ENCODE measurements around the gene RPL36.
"Not testable (repeated sequence)": the region's sequence is repeated elsewhere in the genome, so short reads cannot be mapped to it uniquely, and the experiment has no call there.

The RPL36 gene

DNA sequence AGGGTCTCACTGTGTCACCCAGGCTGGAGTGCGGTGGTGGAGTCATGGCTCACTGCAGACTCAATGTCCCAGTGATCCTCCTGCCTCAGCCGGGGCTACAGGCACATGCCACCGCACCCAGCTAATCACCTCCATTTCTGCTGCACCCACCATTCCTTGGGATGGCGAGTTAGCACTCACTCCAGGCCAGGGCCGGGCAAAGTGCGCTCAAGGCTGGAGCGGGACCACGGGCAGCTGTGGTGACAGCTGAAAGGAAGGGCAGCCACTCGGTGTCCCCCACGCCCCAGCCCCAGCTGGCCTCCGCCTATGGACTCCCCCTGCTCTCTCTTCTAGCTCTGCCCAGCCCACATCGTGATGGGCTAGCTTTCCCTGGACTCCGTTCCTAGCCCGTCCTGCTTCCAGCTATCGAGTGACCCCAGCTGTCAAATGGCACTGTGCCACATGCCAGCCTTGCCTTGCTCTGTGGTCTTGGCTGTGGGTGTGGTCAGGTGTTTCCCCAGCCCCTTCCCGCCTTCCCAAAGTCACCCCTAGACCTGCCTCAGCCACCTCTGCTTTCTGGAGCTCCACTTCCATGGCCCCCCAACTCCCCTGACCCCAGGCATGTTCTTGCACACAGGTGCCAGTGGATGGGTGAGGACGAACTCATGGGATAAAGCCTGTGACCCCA, 13.9 kb upstream of the RPL36 start:
- no peak for DNase-seq

DNA sequence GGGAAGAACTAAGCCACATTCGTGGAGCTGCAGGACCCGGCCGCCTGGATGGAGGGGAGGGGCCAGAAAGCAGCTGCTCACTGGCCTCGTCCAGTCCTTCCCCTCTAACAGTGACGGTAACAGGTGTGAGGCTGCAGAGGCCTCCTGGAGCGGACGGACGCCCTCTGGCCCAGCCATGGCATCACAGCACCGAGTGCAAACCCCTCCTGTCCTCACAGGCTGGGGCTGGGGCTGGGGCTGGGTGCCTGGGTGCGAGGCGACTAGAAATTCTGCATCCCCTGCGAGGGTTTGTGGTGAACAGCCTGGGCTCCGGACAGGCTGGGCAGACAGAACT, 13.4 kb upstream of the RPL36 start:
- no peak for DNase-seq

DNA sequence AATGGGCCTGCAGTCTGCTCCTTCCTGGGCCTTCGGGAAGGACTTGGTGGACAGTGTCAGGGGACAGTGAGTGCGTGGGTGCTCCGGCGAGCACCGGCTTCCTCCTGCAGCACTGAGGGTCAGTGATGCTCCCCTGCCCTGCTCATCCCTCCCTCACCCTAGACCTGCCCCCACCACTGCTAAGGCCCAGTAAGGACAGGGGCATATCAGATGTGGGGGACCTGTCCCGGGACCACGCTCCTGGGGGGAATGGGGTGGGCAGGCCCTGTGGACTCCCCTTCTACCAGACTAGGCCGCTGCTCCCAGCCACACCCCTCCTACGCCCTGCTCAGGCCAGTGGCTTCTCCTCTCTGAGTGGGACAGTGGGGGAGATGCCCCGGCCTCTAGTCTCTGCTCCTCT, 13.0 kb upstream of the RPL36 start:
- no peak for DNase-seq

DNA sequence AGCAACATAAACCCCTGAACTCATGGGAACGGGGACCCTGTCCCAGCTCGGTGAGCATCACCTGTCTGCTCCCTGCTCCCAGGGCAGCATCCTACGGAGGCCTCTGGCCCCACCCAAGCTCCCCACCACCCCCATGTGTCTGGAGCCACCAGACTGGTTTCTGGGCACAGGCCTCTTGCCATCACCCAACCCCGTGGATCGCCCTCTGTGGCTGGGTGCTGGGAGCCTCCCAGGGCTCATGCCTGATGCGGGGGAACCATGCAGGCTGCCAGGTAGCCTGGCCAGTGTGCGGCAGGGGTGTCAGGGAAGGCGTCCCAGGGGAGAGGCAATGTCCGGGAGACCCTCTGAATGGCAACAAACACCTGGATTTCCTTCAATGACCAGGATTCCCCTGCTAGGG, 12.5 kb upstream of the RPL36 start:
- DNase-seq, result no peak

DNA sequence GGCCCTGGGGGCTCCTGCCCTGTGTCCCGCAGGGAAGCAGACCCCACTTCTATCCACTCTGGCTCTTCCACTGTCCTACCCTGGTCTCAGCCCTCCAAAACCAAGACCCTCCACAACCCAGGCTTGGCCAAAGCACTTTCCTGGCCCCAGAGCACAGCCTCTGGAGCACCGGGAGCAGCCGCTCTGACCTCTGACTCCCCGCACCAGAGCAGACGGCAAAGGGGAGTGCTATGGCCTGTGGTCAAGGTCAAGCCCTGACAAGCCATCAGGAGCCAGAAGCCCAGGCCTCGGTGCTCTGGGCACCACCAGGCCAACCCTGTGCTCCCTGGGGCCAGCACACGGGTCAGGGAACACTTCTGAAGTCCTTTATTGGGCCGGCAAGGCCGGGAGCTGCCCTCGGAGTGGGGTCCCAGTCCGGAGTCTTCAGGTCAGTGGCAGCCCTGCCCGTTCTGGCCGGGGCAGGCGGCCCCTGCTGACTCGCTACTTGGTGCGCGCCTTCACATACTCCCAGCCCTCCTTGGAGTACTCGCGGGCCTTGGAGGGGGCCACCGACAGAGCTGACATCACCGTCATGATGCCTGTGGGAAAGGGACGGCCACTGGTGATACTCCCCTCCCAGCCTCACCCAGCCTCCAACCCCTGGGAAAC, 11.9 kb upstream of the RPL36 start:
- DNase-seq, result no peak

DNA sequence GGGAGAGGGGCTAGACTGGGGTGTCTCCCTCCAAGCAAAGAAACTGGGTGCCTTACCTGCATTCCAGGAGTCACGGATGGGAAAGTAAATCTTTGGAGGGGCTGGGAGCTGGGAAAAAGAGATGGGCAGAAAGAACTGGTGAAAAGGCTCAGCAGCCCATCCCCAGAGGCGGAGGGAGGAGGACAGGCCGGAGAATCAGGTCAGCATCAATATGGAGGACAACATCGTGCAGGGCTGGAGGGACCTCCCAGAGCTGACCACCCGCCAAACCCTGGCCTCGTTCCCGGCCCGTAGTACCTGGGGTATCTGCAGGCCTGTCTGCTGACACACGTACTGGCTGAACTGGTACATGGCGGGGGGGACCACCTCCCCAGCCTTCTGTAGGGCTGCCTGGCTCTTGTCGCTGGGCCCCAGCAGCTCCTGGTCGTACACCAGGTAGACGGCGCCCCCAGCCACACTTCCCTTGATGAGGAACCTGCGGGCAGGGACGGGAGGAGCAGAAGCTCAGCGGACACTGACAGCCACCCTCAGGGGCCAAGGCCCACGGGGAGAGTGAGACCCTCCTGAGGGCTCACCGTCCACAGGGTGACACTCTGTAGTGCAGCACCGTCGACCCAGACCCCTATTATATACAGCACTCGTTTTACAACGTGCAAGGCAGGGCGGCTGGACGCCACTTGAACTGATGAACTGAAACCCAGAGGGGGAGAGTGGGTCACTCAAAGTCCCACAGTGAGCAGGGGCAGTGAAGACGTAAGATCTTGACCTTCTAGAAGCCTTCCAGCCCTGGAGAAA, 10.6 kb upstream of the RPL36 start:
- DNase-seq, result peak in 1 of 3 donors; percentile 18

DNA sequence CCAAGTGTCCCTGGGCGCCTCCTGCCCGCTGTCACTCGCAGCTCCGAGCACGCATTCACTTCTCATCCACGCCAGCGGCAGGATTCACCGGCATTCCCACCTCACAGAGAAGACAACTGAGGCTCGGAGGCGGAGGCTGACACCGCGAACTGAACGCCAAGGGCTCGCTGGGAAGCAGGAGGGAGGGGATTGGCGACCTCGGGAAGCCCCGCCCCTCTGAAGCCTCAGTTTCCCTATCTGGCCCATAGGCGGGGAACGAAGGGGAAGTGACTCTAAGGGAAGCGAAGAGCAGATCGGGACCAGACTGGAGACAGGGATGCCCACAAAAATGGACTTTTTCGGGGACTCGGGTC, 10.0 kb upstream of the RPL36 start:
- DNase-seq, result peak in 2 of 3 donors; percentile 26 to 27

DNA sequence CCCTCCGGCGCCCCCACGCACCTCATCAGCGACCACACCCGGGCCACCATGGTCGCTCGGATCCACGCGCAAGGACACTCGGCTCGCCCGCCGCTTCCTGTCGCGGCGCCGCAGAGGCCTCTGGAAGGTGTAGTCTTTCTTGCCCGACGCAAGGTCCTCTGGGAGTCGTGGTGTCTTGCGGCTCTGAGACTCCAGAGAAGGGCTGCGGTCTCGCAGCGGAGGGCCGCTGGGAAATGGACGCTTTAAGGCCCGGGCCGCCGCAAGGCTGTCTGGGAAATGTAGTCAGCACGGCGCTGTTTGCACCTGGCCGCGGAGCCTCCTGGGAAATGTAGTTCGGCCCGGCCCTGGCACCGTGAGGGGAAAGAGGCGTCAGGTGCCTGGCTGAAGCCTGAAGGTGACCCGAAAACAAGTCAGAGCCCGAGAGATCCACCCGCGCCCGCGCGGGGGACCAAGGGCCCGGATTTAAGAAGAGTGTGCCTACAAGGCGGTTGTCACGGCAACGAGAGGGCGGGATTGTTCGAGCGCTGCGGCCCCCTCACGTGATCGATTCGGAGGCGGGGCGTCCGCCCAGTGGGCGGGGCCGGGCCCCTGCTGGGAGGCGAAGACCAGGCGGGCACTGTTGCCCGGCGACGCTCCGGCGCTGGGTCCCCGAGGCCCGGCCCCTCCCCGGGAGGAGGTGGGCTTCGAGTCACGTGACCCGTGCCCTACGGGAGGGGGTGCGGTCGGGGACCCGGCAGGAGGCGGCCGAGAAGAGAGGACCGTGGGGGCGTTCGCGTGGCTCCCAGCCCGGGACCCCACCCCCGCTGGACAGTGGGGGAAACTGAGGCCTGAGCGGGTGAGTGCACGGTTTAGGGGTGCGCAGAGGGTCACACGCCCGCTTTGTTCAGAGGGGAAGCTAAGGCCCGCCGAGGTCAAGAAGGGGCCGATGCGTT, 9.4 kb upstream of the RPL36 start, which contains the start of the genes HSD11B1L and MICOS13:
Gene HSD11B1L, plus strand, starts transcription at position 591 of the 932 bp plus-strand sequence. CDS start 3,806 bp downstream, outside the sequence.
Gene MICOS13, minus strand, starts transcription at position 80 of the 932 bp plus-strand sequence. Its CDS starts 30 bp downstream, at position 50.
- peak; percentile 98 to 99 (median 99) for DNase-seq

DNA sequence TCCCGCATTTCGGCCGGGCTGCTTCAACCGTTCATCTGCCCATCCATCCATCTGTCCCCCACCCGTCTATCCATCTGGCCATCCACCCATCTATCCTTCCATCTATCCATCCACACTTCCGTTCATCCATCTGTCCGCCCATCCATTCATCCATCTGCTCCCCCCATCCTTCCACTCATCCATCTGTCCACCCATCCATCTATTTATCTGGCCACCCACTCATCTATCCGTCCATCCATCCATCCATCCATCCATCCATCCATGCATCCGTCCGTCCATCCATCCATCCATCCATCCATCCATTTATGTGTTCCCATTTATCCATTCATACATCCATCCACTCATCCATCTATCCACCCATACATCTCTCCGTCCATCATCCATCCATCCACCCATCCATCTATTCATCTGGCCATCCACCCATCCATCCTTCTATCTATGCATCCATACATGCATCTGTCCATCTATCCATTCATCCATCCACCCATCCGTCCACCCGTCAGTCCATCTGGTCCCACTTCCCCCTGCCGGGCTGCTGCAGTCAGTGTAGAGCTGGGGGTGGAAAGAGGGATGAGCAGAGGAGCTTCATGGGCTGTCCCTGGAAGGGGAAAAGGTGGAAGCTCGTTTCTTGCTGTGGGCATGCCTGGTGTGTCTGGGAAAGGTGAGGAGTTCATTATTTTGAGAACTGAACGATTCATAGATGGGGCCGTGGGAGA, 8.5 kb upstream of the RPL36 start:
- no peak for DNase-seq

DNA sequence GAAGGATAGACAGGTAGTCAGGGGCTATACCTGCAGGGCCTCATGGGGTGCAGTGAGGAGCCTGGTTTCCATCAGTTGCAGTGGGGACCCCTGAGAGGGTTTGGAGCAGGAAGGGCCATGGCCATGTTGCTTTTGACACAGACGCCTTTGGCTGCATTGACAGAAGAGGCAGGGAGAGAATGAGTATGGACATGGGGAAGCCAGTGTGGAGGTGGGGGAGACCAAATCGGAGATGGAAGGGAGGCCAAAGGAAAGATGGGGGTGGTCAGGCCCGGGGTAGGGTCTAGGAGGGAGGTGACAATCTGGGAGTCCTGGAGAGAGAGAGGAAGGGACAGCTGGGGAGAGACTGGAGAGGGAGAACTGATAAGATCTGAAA, 8.0 kb upstream of the RPL36 start:
- no peak for DNase-seq

DNA sequence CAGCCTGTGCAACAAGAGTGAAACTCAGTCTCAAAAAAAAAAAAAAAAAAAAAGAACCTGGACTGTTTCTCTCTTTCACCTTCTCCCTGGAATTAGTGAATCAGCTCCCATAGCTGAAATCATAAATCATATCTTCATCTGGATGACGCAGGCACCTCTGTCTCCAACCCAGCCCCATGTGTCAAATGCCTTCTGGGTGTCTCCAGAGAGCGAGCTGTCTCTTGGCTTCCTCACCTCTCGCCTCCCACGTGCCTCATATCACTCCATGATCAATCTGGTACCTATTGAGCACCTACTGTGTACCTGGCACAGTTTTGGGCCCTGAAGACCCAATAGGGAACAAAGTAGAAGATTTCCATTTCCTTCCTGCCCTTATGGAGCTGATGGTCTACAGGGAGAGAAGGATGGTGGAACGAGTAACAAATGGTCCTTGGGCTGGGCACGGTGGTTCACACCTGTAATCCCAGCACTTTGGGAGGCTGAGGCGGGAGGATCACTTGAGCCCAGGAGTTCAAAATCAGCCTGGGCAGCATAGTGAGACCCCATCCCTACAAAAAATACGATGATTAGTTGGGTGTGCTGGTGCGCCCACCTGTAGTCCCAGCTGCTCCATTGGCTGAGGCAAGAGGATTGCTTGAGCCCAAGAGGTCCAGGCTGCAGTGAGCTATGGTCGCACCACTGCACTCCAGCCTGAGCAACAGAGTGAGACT, 6.8 kb upstream of the RPL36 start:
- no peak for DNase-seq

DNA sequence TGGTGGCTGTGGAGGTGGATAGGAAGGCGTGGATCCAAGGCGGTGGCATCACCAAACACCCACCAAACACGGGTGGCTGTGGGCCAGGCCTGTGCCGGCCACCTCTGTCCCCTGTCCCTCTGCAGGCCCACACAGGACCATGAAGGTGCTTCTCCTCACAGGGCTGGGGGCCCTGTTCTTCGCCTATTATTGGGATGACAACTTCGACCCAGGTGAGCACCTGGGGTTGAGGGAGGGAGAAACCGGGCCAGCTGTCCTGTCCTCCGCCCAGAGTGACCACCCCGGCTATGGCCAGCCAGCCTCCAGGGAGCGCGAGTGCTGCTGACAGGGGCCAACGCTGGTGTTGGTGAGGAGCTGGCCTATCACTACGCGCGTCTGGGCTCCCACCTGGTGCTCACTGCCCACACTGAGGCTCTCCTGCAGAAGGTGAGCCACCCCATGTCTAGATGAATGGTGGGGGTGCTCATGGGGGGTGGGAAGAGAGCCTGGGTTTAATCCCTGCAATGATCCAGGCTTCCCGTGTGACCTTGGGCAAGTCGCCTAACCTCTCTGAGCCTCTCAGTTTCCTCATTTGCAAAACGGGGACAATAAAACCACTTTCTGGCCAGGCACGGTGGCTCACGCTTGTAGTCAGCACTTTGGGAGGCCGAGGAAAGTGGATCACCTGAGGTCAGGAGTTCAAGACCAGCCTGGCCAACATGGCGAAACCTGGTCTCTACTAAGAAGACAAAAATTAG, 5.2 kb upstream of the RPL36 start:
- no peak for DNase-seq

DNA sequence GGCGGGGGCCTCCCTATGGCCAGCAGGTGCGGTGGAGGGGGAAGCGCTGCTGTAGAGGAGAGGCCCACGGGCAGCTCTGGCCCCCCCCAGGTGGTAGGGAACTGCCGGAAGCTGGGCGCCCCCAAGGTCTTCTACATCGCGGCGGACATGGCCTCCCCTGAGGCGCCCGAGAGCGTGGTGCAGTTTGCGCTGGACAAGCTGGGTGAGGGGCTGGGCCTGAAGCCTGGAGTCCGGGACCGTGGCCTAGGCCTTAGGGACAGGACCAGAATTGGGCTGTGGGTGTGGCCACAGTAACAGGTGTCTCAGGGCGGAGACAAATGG, 3.8 kb upstream of the RPL36 start:
- DNase-seq, result no peak

DNA sequence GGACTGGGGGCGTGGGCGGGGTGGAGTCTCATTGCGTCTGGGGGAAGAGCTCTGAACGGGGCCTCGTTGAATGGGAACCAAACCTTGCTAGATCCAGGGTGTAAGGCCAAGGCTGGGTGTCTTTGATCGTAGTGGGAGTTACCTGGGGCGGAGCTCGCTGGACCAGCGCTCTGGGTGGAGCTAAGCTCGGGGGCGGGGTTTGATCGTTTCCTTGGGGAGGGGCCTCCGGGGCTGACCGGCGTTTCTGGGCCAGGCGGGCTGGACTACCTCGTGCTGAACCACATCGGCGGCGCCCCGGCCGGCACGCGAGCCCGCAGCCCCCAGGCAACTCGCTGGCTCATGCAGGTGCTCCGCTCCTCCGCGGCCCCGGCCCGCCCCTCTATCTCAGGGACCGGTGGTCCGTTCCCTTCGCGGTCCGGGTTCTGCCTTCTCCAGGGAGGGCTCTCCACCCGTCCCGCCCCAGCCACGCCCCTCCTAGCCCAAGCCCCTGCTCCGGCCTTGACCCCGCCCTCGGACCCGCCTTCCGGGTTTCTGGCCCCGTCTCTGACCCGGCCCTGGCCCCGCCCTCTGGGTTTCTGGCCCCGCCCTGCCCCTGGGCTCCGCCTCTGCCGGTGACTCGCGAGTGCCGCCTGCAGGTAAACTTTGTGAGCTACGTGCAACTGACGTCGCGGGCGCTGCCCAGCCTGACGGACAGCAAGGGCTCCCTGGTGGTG, 3.3 kb upstream of the RPL36 start:
- peak; percentile 99 to 100 (median 100) for DNase-seq

DNA sequence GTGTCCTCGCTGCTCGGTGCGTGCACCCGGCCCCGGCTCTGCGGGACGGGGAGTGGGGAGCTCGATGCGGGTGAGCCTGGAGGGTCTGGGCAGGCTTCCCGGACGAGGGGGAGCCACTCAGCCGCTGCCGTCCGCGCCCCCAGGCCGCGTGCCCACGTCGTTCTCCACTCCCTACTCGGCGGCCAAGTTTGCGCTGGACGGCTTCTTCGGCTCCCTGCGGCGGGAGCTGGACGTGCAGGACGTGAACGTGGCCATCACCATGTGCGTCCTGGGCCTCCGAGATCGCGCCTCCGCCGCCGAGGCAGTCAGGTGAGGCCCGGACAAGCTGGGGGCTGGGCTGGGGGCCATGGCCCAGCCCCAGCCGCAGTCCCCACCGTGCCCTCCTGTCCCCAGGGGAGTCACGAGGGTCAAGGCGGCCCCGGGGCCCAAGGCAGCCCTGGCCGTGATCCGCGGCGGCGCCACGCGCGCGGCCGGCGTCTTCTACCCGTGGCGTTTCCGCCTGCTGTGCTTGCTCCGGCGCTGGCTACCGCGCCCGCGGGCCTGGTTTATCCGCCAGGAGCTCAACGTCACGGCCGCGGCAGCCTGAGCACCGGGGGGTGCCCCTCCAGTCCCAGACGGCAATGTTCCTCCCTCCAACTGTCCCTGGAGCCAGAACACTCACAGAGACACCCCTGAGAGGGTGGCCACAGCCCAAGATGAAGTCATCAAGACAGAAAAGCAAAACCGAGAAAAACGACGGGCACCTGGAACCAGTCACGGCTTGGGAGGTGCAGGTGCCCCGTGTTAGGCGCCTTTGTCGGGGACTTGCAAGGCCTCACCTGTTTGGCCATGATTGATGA, 2.5 kb upstream of the RPL36 start:
- DNase-seq, result no peak

DNA sequence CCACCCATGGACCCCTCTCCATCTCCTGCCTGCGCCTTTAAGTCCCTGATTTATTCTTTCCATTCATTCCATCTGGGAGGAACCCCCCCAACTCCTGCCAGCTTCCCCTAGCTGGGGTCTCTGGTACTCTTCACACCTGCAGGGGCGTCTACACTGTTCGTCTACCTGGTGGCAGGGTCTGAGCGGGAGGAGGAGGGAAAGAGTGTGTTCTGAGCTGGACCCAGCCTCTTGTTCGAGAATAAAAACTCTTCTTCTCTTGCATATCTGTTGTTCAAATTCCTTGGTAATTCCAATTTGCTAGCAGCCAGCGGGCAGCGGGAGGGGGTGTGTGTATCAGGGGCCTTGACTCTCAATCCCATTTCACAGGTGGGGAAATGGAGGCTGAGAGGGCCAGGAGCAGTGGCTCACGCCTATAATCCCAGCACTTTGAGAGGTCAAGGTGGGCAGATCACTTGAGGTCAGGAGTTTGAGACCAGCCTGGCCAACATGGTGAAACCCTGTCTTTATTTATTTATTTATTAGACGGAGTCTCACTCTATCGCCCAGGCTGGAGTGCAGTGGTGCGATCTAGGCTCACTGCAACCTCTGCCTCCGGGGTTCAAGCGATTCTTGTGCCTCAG, 1.7 kb upstream of the RPL36 start:
- not testable (repeated sequence) for DNase-seq

DNA sequence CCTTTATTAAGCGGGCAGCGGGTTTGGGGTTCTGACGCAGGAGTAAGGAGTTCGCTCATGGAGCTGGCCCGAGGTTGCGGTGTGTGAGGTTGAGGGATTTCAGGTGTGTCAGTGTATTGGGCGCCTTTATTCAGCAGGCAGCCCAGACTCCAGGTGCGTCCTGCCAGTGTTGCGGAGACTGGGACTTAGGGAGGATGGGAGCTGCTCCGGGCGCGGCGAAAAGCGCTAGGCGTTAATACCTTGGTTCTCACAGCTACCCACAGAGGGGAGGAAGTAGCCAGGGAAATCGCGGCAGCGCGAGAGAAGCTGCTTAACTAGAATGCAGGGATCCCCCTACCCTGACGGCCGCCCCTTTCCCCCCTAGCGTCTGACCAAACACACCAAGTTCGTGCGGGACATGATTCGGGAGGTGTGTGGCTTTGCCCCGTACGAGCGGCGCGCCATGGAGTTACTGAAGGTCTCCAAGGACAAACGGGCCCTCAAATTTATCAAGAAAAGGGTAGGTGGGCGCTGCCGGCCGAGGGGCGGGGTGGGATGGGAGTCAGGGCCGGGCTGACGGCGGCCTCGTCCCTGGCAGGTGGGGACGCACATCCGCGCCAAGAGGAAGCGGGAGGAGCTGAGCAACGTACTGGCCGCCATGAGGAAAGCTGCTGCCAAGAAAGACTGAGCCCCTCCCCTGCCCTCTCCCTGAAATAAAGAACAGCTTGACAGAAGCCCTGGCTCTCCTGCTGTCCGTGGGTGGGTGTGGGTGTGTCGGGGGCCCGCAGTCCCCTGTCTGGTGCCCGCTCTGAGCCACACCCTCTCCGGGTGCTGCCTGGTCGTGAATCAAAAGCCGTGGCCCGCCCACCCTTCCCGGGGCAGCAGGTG, 1.1 kb downstream of the RPL36 start:
- DNase-seq, result peak; percentile 23 to 41 (median 35)

All from suppressor macrophage treated with lipopolysaccharide for 1 hour (primary cell).